NCI-H446 treated with DMSO at 0.1 percent for 48 hours (cell line): ENCODE results near the gene FBXW8.

Experiments
- DNase-seq: peaks from one replicate; lab custom pipeline; 2025; lab: John Stamatoyannopoulos, UW

Gene FBXW8

DNA sequence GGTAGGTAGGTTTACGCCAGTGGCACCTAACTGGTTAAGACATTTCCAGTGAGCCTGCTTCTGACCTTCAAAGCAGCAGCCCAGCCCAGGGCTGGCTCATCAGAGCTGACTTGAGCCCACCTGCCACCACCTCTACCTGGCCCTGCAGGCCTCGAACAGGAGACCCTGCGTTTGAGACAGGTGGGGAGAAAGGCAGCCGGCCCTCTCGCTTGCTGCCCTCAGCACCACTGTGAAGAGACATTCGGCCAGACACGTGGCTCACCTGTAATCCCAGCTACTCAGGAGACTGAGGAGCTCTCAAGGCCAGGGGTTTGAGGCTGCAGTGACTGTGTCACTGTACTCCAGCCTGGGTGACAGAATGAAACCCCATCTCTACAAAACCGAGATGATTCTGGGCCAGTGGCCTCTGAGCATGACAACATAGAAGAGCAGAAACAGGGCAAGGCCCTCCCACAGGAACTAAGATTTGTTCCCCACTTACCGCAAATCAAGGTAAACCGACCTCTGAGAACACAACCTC, 114.3 kb downstream of the FBXW8 start:
- no peak for DNase-seq

DNA sequence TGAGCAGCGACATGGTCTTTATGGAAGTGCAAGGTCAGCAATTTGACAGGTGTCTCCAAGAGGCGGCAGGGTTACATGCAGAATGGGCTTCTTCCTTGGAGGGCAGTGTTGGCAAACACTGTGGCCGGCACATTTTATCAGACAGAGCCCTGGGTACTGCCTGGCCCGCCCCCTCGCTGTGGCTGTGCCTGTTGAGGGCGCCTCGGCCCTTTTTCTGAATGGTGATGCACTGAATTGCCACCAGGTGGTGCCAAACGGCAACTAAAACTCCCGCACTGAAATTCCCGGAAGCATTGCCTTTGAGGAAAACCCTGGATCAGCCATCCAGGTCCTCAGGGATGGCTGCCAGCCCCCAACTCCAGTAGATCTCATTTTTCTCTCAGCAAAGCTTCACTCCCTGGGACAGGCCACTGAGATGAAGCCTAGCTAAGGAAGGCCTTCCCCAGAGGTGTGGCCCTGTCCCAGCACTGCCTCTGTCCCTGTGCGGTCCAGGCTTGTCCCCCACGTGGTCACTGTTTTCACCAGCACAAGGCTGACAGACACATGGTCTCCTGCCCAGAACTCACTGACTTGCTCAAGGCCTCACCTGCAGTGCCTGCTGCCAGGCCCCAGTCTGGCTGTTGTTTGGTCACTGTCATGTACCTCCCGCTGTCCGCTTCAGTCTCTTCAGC, 114.9 kb downstream of the FBXW8 start:
- DNase-seq, result peak; percentile 54

DNA sequence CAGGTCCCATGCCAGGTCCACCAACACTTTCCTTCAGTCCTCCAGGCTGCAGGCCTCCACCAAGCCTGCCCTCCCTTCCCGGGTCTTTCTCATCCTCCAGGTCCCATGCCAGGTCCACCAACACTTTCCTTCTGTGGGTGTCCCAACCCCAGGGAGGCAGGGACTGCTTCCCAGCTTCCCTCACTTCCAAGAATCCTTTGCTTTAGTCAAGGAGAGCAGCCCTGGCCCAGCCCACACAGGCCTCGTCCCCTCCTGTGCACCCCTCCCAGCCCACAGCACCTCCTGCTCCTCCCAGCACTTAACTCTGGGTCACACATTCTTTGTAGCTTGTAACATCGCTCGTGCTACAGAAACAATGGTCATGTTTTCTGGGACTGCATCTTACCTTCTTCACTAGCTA, 115.6 kb downstream of the FBXW8 start:
- no peak for DNase-seq

DNA sequence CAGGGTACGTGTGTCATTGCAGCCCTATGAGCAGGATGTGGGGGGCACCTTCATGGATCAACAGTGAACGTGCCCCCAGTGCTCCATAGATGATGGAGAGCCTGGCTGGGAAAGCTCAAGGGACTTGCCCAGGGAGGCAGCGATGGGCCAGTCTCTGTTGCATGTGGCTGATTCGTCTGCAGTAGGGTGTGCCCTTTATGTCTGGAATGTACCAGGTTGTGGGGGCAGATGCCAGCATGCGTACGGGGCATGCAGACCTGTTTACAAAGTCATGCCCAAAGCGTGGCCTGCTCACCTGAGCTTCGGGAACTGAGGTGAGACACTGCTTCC, 116.1 kb downstream of the FBXW8 start:
- DNase-seq, result no peak

DNA sequence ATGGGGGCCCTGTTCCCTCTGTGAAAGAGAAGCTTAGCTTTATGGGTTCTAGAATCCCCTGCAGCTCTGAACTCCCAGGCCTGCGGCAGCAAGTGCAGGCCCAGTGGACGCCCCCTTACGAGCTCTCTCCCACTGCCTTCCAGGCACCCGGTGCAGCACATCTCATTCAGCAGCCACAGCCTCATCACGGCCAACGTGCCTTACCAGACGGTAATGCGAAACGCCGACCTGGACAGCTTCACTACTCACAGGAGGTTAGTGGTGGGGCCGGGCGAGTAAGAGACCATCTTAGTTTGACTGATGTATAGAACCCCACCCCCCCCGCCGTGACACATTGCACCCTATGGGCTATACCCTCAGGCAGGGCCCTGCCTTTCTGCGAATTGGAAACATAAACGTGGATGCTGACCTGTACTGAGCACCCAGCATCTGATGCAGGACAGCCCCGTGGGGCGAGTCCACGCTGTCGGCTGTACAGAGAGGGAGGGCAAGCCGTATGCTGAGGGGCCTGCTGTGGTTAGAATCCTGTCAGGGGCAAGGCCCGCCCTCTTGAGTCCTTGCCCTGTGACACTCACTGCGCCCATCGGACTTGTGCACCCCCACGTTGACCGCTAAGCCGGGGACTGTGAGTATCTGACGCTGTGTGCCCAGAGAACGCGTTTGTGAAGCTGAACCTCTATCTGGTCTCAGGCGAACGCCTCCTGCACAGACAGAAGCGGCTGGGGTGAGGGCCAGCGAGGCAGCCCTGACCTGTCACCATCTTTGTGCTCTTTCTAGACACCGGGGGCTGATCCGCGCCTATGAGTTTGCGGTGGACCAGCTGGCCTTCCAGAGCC, 116.7 kb downstream of the FBXW8 start:
- DNase-seq, result no peak

DNA sequence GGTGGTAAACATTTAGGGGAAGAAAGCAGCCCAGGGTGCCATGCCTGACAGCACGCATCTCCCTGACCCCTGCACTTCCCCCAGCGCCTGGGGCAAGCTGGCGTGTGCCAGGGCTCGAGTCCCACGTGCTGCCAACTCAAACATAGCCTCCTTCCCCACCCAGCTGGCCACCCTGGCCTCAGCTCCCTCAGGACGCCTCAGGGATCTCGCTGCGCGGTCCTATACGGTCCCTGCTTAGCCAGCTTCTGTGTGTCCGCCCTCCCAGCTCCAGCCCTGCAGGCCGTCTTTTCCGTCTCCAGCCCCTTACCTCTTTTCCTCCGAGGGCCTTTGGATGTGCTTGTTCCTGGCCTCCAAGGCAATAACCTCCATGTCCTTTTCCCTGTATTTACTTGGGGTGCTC, 117.5 kb downstream of the FBXW8 start:
- DNase-seq, result no peak

DNA sequence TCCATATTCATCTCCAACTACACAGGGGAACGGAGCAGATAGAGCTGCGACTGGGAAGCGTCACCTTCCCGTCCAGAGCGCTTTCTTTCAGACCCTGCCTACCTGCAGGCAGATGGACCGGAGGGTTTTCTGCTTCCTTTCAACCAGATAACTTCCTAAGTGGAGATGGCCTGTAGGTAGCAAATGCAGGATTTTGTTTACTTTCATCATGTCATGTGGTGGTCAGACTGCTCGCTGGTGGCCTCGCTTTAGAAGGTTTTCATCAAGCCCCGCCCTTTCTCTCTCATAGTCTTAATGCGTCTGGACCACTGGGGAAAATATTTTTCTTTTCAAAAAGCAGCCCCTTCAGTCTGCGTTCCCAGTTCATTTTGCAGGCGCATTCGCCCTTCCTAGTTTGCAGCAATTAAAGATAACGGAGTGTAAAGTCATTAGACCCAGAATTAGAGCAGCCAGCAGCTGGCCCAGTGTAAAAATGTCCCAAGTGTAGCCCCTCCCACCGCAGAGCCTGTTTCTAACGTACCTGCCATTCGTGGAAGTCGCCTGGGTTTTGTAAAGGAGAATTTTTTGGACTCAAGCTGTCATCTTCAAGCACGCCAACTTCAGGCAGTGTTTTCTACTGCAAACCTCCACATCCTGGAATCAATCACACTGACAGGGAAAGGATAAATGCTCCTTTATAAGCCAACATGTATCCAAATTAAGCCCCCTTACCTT, 119.6 kb downstream of the FBXW8 start:
- DNase-seq, result no peak

DNA sequence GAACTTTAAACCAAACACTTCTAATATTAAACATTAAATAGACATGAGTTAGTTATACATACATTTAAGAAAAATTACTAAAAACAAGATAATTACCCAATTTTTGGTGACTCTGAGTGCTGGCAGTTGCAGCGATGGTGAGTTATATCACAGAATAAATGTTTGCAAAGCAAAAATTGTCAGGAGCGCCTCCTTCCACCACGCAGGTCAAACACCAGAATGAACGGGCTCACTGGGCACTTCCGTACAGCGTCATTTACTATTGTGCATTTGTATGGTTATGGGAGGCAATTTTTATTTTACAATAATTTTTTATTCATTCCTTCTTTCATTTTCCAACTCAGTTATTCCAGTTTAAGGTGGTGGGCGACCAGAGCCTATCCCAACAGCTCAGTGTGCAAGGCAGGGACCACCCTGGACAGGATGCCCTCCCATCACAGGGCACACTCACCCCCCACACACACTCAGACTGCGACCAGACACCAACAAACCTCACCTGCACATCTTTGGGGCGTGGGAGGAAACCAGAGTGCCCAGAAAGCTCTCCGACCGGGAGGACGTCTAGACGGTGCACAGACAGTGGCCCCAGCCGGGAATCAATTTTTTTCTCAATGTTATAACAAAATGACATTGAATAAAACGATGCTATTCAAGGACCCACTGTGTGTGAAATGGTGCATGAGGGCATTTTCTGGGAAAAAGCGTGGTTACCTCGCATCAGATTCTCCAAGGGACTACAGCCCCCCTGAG, 121.3 kb downstream of the FBXW8 start:
- no peak for DNase-seq

DNA sequence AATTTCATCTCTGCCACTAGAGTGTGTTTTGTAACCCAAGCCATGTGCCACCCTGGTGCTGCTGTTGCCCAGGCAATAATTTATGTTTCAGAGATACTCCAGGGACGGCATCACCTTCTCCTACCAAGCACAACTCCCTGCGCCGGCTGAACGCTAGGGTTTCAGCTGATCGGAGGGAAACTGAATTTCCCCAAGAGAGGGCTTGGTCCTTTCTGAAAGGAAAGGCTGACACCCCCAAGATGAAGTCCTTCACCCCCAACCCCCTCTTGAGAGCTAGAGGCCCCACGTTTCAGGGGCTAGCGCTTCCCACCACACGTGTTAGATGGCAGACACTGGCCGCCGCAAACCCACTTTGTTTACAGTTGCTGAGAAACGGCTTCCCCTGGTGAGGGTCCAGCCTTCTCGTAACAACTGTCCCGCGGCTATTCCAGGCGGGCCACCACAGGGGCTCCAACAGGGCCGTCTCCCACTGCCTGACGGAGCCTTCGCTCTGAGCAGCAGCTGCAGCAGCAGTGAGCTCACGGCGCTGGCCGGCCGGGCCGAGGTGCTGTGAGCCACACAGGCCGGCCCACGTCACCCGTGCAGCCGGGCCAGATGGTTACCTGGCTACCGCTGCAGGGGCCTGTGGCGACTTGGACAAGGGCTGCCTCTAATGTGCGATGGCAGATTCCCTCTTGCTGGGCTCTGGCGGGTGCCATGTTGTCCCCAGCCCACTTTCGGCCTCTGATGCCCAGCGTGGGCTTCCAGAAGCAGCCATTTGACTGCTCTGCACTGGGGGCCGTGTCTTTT, 122.0 kb downstream of the FBXW8 start:
- DNase-seq, result no peak

DNA sequence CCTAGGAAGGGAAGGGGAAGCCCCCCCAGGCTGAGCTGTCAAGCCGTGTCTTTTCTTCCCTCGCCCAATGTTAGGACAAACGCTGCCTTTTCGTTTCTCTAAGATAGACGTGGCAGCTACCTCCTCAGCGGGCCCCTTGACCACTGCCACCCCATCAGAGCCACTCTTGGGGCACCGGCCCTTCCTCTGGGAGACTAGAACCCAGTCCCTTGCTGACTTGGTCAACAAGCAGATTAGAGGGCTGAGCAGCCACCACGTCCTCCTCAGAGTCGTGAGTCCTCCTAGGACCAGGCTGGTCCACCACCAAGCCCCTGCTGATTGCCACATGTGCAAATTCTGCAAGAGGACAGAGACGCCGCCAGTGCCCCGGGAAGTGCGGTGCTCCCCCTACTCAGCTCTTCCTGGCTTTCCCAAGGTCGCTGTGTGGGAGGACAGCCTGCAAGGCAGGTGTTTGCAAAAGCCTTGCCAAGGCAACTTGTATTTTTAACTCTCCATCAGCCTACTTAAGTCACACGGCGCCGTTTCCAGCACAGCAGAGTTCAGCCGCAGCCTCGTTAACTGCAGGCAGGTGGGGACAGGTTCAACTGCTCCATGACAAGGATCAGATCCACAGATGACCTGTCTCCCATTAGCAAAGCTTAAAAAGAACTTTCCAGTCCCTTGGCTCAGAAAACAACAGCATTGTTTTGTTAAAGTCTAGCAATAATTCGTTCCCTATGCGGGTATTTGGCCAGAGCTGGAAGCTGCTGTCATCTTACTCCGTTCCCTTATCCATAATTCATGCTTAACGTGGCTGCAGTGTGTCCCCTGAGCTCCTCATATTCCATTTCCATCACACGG, 122.9 kb downstream of the FBXW8 start:
- DNase-seq, result no peak

DNA sequence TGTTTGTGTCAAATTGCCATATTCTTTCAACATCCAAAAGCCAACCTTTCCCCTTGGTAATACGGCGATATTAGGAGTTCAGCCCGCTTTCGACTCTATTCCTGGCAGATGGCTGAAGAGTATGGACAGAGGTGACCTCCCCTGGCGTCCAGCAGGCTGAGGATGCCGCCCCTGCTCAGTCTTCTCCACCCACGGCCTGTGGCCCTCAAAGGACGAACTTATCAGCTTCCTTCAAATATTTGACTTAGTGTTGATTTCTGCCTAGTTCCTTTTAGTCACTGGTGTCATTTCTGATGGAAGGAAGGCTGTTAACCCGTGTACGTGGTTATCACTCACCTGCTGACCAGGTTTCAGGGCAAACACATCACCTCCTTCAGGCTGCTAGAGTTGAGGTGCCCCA, 123.5 kb downstream of the FBXW8 start:
- DNase-seq, result no peak

DNA sequence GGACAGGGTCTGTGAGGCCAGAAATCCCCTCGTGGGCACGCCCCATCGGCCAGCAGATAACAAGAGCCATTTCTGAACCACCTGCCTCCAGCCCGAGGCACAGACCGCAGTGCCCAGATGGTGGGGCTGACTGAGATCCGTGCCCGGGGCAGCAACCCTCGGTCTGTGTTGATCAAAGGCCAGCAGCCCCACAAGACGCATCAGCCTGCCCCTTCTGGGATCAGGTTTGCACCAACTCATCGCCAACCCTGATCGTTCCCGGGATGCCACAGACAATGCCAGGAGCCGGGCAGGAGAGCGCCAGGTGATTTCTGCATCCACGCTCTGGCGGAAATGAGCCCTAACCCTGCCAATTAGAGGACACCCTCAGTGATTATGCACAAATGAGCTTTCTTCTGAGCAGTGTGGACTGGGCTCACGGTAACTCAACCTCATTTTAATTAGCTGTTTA, 124.0 kb downstream of the FBXW8 start:
- DNase-seq, result no peak

DNA sequence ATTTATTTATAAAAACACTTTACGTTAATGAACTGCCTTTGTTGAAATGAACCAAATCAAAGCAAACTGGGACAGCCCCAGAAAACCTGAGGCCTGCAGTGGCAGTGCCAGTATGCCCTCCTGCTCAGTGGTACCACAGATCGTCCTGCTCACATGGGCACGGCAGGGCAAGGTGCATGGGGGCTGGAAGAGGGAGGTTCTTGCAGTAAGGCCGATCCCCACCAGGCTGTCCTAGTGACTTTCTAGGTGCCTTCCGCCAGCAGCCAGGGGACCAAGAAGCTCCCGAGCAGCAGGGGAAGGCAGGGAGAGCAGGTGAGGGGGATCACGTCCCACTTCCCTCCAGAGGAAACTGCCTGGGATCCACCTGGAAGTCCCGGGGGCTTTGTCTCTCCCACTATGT, 124.5 kb downstream of the FBXW8 start:
- DNase-seq, result no peak

DNA sequence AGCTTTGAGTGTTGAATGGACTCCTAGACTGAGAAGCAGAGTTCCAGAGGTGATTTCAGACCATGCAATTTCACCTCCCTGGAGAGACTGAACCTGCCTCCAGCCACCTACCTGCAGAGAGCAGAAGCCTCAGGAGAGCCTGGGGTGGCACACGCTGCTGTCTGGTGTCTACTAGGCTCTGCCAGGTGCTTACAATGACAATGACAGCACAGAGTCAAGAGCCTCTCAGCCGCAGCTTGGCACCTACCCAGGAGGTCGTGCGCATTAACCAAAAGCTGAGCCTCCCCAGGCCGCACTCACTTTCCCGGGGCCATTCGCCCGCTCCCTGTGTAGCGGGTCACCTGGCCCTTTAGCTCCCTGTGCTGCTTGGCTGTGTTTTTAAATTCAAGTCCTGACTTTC, 125.3 kb downstream of the FBXW8 start:
- DNase-seq, result no peak

DNA sequence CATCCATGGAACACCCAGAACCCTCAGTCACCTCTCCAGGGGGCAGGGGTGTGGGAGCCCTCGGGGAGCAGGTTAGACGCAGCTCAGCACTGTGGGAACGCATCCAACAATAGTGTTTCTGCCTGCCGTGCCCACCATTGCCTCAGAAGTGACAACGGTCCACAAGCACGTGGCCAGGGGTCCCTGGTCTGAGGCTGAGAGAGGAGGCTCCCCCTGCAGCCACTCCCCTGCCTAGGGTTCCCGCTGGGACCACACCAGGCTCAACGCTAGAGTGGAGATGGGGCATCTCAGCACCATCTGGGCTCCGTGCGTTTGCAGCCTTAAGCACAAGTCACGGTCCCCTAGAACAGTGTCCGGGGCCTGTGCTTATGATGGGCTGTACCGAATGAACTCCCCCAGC, 125.8 kb downstream of the FBXW8 start:
- no peak for DNase-seq

DNA sequence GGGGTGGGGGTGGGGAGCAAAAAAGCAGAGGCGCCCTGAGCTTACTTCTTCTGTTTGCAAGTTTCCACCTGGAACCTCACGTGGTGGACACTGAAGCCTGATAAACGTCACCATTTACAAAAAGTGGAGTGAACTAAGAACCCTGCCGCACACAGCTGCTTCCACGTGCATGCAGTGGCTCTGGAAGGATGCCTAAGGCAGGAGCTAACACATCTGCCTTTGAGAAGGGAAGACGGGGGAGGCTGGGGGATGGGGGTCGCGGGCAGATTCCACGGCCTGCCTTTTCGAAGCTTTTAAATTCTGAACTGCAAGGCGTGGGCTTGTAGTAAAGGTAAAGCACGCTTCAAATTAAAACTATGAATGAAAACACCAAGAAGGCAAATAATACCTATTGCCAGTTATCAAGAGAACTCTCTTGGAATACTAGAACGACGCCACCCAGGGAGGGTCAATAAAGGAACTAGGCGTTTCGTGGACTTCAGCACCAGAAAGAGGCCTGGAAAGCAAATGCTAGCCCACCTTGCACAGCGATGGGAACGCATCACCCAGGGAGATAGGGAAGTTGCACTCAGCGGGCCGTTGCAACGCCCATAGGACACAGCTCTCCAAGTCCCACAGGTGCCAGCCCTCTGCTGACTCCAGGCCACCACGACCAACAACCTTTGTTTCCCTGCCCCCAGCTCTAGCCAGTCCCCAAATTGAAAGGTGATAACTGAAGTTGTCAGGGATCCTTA, 126.7 kb downstream of the FBXW8 start:
- no peak for DNase-seq

DNA sequence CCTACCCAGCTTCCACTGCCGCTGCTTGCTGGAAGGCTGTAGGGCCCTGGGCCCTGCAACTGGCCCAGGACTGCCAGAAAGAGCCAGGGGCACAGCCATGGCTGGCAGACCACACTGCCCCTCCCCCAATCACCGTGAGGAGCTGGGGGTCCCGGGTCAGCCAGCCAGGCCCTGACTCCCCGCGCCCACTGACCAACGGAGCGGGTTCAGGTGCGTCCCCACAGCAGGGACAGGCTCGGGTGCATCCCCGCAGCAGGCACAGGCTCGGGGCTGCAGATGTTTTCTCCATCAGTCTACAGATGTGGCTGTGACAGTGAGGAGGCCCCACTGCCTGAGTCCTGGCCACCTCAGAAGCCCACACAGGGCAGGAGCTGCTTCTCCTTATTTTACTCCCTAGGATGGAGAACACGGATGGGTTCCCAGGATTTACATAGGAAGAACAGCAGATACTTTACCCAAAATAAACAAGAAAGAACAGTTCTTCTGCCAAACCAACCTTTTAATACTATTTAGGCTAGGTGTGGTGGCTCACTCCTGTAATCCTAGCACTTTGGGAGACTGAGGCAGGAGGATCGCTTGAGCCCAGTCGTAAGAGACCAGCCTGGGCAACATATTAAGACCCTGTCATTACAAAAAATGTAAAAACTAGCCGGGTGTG, 127.4 kb downstream of the FBXW8 start:
- DNase-seq, result no peak

DNA sequence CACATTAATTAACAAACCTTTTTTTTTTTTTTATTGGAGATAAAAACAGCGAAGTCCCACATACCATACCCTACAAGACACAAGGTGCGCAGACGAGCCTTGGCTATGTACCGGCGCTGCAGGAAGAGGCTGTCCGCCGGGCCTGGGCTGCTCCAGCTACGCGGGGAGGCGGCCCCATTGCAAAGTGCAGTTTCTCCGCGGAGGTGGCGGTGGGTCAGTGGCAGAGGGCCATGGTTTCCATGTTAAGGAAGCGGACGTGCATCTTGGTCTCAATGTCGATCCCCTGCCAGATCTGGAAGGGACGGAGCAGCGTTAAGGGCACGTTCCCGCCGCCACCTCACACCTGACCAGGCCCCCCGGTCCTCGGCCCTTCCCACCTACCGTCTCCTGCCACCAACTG, 128.2 kb downstream of the FBXW8 start:
- no peak for DNase-seq

DNA sequence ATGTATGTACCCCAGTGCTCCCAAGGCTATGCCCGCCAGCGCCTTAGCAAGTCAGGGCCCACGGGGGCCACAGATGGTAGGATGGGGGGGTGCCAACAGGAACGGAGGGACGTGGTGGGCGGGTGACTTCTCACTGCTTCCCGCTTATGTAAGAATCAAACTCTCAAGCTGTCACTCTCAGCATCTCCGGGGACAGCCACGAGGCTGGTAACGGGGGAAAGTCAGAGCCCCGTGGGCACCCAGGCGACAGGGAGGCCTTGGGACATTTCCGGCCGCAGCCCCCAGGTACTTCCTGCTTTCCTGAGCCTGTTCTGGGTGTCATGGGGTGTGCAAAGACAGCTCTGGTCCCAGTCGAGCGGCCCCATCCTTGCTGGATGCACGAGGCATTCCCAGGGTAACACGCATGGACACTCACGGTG, 129.2 kb downstream of the FBXW8 start:
- no peak for DNase-seq
